SK-N-DZ (cell line): ENCODE measurements around the gene GABBR2.

Experiments used
- DNase-seq: peaks from one replicate; pipeline ENCODE4 v3.0.0-alpha.2; 2015; ENCODE audit warnings: low spot score

GABBR2 gene

GRCh38 chr9:98370300-98370975, 338.3 kb downstream of the GABBR2 start:
- DNase-seq: no peak

- DNase-seq: no peak
Measured at GRCh38 chr9:98369896-98370295, 338.8 kb downstream of the GABBR2 start.

DNA sequence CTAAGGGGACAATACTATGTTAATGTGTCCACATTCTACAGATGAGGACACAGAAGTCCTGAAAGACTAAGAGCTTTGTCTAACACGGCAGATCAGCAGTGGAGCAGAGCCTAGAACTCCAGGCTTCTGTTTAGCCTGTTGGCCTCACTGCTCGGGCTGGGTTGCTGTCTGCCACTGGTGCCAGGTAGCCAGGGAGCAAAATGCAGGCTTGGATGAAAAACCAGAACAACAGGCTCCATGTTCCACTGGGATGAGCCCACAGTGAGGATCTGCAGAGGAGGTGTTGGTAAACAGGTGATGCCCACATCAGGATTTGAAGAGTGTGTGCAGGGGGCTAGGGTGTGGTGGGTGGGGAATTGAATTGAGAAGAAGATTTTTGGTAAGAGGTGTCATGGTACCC, 339.3 kb downstream of the GABBR2 start:
- no peak for DNase-seq

- DNase-seq: no peak
Measured at GRCh38 chr9:98369066-98369425, 339.7 kb downstream of the GABBR2 start.

- no peak for DNase-seq
Measured at GRCh38 chr9:98368366-98369065, 340.2 kb downstream of the GABBR2 start.

DNA sequence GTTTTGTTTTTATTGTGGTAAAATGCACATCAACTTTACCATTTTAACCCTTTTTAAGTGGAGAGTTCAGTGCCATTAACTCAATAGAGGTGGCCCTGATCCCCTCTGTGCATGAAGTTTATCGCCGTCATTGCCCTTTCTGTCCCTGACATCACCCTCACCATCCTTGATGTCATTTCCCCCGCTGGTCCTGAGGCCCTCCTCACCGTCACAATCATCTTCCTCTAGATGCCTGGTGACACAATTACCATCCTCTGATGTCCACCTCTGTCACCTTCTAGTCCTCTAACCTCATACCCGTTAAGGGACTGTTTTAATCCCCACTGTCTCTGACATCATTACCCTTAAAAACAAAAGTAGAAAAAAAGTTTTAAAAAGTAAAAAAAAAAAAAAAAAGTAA, 340.8 kb downstream of the GABBR2 start:
- DNase-seq: no peak

- no peak for DNase-seq
Measured at GRCh38 chr9:98367371-98367900, 341.3 kb downstream of the GABBR2 start.

DNA sequence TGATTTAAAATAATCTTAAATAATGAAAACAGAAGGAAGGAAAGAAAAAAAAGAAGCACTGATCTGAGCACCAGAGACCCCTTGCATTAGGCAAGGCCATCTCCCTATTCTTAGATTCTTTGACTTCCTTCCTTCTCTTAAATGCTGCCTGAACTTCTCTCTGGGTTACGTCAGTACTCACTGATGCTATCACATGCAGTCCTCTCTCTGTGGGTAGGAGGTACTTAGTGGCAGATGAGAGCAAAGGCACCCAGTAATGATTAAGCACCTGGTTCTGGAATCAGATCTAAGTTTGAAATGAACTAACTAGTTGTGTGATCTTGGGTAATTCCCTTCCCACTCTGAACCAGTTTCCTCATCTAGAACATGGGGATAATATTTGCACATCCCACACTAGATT, 343.0 kb downstream of the GABBR2 start:
- DNase-seq: no peak

GRCh38 chr9:98365227-98365669, 343.5 kb downstream of the GABBR2 start:
- no peak for DNase-seq

DNA sequence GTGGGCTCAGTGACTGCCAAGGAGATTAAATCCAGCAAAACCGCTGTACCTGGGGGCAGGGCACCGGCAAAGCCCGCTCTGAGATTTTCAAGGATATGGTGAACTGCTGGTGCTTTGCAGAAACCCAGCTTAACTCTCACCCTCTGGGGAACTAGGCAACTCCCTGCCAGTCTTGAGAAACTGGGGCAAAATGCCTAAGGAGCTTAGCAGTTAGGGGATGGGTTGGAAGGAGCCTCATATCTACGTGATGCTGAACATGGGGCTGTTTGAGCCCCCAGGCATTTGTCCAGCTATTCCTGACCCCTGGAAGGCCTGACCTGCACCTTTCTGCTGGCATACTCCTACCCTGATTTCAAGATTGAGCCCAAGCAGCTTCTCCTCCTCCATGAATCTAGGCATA, 344.6 kb downstream of the GABBR2 start:
- DNase-seq: no peak

- DNase-seq: no peak
Measured at GRCh38 chr9:98363644-98364043, 345.1 kb downstream of the GABBR2 start.

DNA sequence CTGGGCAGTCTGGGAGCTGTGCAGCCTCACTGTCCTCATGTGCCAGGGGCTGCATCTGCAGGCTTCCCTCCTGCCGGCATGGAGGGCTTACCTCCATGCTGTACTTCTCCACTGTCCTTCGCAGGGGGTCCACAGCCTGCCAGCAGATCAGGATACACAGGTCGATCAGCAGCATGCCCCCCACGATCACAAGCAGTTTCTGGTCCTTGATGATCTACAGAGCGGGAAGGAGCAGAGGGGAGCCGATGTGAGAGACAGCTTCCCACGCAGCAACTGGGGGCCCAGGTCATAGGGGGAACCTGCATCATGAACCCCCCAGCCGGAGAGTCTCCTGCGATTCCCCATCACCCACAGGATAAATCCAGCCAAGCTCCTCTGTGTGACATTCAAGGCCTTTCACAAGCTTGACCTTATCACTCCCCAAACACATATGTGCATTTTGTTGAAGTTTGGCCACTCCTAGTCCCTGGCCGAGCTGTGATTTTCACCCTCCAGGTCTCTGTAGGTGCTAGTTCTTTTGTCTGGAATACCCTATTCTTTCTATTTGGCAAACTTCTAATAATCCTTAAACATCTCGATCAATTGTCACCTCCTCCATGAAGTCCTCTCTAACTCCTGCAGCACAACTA, 346.0 kb downstream of the GABBR2 start:
- DNase-seq: no peak

DNA sequence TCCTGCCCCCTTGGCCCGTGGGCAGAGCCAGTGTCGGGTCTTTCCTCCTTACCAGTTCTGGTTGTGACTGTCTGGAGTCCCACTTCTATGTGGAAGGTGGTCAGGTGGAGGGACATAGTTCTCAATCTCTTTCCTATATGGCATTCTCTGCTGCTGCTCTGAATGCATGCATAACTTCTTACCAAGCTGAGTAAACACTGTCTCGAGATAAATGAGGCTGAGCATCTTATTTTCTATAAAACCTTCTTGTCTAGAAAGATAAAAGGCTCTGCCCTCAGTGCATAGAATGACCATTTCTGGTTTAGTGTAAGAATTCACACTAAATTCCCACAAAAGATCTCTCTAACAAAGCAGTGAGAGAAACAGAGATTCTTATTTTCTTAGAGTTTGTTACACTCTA, 347.1 kb downstream of the GABBR2 start:
- no peak for DNase-seq

- DNase-seq: no peak
Measured at GRCh38 chr9:98360176-98360708, 348.5 kb downstream of the GABBR2 start.

- no peak for DNase-seq
Measured at GRCh38 chr9:98359569-98359968, 349.2 kb downstream of the GABBR2 start.

GRCh38 chr9:98357921-98358535, 350.7 kb downstream of the GABBR2 start:
- DNase-seq: no peak

- DNase-seq: no peak
Measured at GRCh38 chr9:98356953-98357690, 351.6 kb downstream of the GABBR2 start.

DNA sequence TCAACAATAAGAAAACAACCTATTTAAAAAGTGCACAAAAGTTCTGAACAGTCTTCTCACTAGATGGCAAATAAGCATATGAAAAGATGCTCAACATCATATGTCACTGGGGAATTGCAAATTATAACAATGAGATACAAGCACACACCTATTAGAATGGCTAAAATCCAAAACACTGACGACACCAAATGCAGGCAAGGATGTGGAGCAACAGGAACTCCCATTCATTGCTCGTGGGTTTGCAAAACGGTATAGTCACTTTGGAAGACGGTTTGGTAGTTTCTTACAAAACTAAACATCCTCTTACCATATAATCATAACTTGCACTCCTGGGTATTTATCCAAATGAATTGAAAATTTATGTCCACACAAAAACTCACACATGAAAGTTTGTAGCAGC, 352.4 kb downstream of the GABBR2 start:
- DNase-seq: no peak

DNA sequence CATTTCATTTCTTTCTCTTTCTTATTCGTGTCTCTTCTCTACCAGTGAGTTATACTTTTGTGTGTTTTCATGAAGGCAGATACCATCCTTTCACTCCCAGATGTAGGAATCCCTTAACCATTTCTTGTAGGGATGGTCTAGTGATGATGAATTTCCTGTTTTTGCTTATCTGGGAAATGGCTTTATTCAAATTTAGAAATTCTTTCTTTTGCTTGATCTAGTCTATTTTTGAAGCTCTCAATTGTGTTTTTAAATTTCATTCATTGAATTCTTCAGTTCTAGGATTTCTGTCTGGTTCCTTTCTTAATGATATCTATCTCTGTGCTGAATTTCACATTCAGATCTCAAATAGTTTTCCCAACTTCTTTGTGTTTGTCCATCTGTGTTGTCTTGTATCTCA, 357.4 kb downstream of the GABBR2 start:
- no peak for DNase-seq

GRCh38 chr9:98347642-98348041, 361.1 kb downstream of the GABBR2 start:
- no peak for DNase-seq

GRCh38 chr9:98345011-98345410, 363.7 kb downstream of the GABBR2 start:
- no peak for DNase-seq
